ENCODE measurements around the gene TRIM27.
"Not testable (repeated sequence)": the region's sequence is repeated elsewhere in the genome, so short reads cannot be mapped to it uniquely, and the experiment has no call there.

The TRIM27 gene

DNA sequence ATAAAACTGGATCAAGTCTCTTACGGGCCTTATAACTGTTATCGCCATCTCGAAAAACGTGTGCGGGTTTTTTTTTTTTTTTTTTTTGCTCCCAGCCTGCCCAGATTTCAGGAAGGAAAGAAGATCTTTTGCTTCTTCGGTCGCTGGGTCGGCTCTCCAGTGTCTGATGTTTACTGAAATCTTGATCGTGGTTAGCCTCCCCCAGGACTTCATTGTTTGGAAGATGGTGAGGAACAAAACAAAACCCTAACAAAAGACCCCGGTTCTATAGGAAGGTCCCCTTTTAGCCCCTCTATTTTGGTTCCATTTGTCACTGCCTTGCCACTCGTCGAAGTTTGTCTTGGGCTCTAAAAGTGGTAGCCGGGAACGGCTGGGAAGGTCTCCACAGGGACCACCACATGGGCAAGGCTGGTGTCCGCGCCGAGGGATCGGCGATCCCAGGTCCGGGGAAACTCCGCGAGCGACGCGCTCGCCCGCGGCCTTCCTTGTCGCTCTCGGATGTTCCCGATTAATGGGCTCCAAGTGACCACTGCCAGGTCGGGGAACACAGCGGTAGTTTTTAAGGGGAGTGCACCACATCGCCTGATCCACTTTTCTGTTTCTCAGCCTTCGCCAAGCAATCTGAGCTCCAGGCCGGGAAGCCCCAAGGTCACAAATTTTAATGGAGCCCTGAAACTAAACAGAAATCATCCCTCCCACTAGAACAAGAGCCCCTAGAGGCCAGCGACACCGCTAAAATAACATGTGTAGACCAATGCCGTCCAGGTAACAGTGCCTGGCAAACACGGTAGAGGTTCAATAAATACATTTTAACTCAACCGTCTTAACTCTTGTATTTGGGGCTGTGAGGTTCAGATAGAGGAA, 27.0 kb downstream of the TRIM27 start:
- DNase-seq (ENCODE audit: low read depth) = peak; percentile 13

GRCh38 chr6:28895131-28895812, 28.5 kb downstream of the TRIM27 start:
- DNase-seq (ENCODE audit: low read depth) = peak; percentile 71

GRCh38 chr6:28893172-28893799, 30.5 kb downstream of the TRIM27 start:
- DNase-seq (ENCODE audit: low read depth) = no peak

- no peak for DNase-seq (ENCODE audit: low read depth)
Measured at GRCh38 chr6:28892525-28892924, 31.3 kb downstream of the TRIM27 start.

- no peak for DNase-seq (ENCODE audit: low read depth)
Measured at GRCh38 chr6:28887796-28888496, 35.8 kb downstream of the TRIM27 start.

DNA sequence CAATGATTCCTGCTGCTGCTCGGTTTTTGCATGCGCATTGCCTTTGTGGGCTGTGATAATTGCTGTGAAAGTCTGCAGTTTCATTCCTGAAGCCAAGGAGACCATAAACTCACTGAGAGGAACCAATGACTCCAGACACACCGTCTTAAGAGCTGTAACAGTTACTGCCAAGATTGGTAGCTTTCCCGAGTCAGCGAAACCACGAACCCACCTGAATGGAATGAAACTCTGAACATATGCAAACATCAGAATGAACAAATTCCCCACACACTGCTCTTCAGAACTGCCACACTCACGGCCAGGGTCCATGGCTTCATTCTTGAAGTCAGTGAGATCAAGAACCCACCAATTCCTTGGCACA, 37.7 kb downstream of the TRIM27 start:
- DNase-seq (ENCODE audit: low read depth) = no peak

- DNase-seq (ENCODE audit: low read depth) = peak; percentile 33
Measured at GRCh38 chr6:28884423-28885131, 39.2 kb downstream of the TRIM27 start.

DNA sequence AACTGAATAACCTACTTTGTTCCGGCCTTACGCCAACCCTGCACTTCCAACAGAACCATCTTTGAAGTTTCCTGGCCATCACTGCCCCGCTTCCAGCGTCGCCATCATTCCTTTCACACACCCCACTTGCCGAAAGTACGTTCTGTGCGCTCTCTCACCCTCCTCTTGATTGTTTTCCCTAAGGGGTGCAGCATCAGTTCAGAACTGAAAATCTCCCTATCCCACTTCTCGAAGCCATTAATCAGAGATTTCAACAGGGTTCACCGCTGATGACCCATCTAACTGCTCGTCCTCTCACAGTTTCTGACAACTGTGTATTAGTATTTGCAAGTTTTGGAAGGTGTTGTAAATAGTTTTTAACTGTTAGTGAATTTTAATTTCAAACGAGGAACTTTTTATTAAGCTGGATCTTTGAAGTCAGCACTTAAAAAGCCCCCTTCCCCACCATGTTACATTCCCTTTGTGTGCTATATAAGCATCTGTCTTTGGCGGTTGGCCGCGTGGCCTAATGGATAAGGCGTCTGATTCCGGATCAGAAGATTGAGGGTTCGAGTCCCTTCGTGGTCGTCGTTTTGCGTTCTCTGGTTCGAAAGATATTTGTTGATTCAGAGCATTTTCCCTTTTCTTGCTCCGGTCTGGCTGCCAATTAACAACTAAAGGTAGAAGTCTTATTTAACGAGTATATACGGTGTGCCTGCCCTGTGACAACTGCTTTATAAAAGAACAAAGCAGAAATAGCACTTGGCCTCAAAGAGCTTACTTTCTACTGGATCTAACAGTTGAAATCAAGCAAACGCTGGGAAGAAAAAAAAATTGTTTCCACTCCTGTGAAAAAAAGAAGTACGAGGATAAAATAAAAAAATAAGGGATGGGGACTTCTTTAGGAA, 42.6 kb downstream of the TRIM27 start:
- no peak for DNase-seq (ENCODE audit: low read depth)

DNA sequence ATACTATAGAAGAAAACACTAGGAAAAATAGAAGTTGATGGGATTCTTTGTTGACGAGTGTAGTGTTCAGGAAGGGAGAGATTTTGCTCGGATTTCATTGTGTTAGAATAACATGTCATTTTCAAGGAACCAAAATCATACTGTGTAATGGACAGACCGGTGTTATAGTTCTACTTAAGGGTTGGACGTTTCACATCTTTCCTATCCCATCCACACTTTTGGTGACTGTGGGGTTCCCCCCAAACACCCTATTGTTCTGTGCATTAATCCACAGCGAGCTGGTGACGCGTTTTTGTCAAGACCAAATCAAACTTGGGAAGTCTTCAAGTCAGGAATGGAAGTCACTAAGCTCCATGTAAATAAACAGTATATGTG, 43.3 kb downstream of the TRIM27 start:
- DNase-seq (ENCODE audit: low read depth) = no peak

DNA sequence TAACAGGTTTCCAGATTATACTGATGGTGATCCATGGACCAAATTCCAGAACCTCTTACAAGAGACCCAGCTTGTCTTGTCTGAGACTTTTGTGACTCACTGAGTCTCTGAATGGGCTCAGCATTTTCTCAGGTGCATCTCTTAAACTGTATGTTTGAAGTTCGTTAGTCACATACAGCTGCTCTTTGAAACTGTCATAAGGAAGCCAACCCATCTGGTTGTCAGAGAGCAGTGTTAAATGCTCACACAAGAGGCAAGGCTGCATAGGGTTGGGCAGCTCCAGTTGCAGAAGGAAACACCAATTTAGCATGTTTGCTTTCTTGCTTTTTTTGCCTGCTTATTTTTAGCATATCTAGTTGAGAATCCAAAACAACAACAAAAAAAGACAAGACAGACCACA, 47.1 kb downstream of the TRIM27 start:
- no peak for DNase-seq (ENCODE audit: low read depth)

GRCh38 chr6:28875191-28875747, 48.5 kb downstream of the TRIM27 start:
- DNase-seq (ENCODE audit: low read depth) = no peak

GRCh38 chr6:28872157-28872817, 51.5 kb downstream of the TRIM27 start:
- not testable (repeated sequence) for DNase-seq (ENCODE audit: low read depth)

DNA sequence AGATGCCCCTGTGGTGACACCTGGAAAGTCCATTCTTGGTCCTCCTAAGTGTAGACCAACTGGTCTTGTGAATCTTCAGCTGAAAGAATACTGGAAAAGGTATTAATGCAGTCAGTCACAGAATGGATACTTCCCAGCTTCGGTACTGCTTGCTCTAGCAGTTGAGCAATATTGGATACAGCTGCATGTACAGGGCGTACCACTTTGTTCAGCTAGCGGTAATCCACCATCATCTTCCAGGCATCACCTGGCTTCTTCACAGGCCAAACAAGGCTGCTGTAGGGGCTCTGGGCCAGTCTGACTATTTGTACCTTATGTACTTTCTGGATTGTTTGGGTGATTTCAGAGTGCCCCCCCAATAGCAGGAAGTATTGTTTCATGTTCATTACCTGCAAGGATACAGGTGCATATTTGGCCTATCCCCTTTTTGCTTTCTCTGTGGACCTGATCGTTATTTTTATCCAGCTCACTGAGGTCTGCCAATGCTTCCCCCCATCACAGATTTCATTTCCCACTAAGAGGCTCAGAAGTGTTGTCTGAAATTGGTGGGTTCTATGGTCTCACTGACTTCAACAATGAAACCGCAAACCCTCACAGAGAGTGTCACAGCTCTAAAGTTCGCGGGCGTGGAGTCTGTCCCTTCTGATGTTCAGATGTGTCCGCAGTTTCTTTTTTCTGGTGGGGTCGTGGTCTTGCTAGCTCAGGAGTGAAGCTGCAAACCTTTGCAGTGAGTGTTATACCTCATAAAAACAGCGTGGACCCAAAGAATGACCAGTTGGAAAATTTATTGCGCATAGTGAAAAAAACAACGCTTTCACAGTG, 52.2 kb downstream of the TRIM27 start:
- no peak for DNase-seq (ENCODE audit: low read depth)

DNA sequence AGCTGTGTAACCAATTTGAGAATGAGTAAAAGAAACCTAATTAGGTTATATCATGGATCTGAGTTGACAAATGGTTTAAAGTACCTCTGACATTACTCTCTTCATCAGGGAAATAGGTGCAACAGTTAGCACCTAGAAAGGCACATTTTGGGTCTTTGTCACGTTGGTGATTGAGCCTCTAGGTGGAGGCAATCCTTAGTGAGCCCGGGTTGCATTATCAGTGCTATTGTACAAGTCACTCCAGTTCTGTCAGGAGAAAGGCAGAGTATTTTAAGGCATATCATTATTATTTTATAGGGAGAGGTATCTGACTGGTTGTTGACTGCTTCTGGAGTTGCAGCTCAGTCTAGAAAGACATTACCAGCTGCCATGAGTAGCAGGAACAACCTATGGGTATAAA, 54.9 kb downstream of the TRIM27 start:
- no peak for DNase-seq (ENCODE audit: low read depth)

DNA sequence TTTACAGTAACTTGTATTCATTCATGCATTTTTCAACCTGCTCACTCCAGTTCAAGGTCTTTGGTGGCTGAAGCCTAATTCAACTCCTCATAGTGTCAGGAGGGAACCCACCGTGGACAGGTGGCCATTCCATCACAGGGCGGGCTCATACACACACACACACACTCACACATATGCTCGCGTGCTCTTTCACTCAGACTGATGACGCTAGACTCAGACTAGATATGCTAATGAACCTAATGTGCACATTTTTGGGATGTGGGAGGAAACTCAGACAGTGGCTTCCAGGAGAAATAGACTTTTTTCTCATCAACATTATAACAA, 56.7 kb downstream of the TRIM27 start:
- no peak for DNase-seq (ENCODE audit: low read depth)

- DNase-seq (ENCODE audit: low read depth) = peak; percentile 57
Measured at GRCh38 chr6:28866205-28867085, 57.3 kb downstream of the TRIM27 start.

DNA sequence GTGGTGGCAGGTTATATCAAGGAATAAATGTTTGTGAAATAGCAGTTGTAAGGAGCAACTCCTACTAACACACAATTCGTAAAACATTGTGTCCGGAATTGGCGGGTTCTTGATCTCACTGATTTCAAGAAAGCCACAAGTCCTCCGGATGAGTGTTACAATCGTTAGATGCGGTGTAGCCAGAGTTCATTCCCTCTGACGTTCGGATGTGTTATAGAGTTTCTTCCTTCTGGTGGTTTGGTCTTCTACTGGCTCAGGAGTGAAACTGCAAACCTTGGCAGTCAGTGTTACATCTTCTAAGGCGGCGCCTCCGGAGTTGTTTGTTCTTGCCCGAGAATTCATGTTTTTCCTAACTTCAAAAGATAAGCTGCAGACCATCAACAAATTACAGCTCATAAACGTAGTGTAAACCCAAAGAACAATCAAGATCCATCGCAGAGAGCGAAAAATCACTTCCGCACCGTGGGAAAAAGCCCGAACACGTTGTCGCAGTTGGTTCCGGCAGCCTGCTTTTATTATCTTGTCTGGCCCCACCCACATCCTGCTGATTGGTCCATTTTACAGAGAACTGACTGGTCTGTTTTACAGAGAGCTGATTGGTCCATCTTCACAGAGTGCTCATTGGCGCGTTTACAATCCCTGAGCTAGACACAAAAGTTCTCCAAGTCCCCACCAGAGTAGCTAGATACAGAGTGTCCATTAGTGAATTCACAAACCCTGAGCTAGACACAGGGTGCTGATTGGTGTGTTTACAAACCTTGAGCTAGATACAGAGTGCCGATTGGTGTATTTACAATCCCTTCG, 58.2 kb downstream of the TRIM27 start:
- DNase-seq (ENCODE audit: low read depth) = no peak

All from stimulated activated CD8-positive, alpha-beta memory T cell treated with anti-CD3 and anti-CD28 coated beads, Interleukin-12 subunit alpha, Interleukin-12 subunit beta, amount 100 ng/mL, for 4 hours (primary cell).